HG02642 (cell line): ENCODE measurements around the gene POLR2F.
"Not testable (repeated sequence)": the region's sequence is repeated elsewhere in the genome, so short reads cannot be mapped to it uniquely, and the experiment has no call there.

ENCODE experiments used
- ATAC-seq: cut with Tn5 transposase; IDR thresholded peaks from one replicate; pipeline ENCODE4 v1.9.1; 2021; ENCODE audit warnings: mild to moderate bottlenecking; ENCODE audit not compliant: unreplicated experiment, poor library complexity

Gene POLR2F

GRCh38 chr22:37947142-37947795 is 6.2 kb upstream of the POLR2F start:
- not testable (repeated sequence) for ATAC-seq

GRCh38 chr22:37951305-37951704 is 2.2 kb upstream of the POLR2F start:
- ATAC-seq: no peak

GRCh38 chr22:37952629-37953028 is 870 bp upstream of the POLR2F start:
- not testable (repeated sequence) for ATAC-seq

GRCh38 chr22:37953062-37953436 is 450 bp upstream of the POLR2F start:
- ATAC-seq: peak; percentile 3

GRCh38 chr22:37954686-37955085 is 1.2 kb downstream of the POLR2F start:
- ATAC-seq: no peak

- ATAC-seq: not testable (repeated sequence)
These were observed 2.4 kb downstream of the POLR2F start for GRCh38 chr22:37955825-37956397.

GRCh38 chr22:37957232-37957631 is 3.7 kb downstream of the POLR2F start:
- no peak for ATAC-seq

GRCh38 chr22:37959231-37959825 is 5.8 kb downstream of the POLR2F start:
- no peak for ATAC-seq

GRCh38 chr22:37961062-37961461 is 7.6 kb downstream of the POLR2F start:
- no peak for ATAC-seq

- no peak for ATAC-seq
These were observed 12.6 kb downstream of the POLR2F start for GRCh38 chr22:37965940-37966664.

- no peak for ATAC-seq
These were observed 13.6 kb downstream of the POLR2F start for GRCh38 chr22:37967147-37967546.

GRCh38 chr22:37967637-37968451 is 14.3 kb downstream of the POLR2F start:
- ATAC-seq: no peak

- no peak for ATAC-seq
These were observed 15.2 kb downstream of the POLR2F start for GRCh38 chr22:37968452-37969251.

- no peak for ATAC-seq
These were observed 17.4 kb downstream of the POLR2F start for GRCh38 chr22:37970864-37971263.

GRCh38 chr22:37971475-37972434 is 18.3 kb downstream of the POLR2F start:
- no peak for ATAC-seq

- no peak for ATAC-seq
These were observed 19.0 kb downstream of the POLR2F start for GRCh38 chr22:37972527-37972926.

GRCh38 chr22:37973271-37974170 is 20.0 kb downstream of the POLR2F start:
- no peak for ATAC-seq

- no peak for ATAC-seq
These were observed 21.7 kb downstream of the POLR2F start for GRCh38 chr22:37975153-37975552.
